AG20443 (cell line): ENCODE measurements around the gene TMEM52.
"Not testable (repeated sequence)": the region's sequence is repeated elsewhere in the genome, so short reads cannot be mapped to it uniquely, and the experiment has no call there.

Source experiments
- DNase-seq: peaks from one replicate; pipeline ENCODE4 v3.0.0; 2012; ENCODE audit warnings: low spot score, mixed read lengths

The TMEM52 gene

DNA sequence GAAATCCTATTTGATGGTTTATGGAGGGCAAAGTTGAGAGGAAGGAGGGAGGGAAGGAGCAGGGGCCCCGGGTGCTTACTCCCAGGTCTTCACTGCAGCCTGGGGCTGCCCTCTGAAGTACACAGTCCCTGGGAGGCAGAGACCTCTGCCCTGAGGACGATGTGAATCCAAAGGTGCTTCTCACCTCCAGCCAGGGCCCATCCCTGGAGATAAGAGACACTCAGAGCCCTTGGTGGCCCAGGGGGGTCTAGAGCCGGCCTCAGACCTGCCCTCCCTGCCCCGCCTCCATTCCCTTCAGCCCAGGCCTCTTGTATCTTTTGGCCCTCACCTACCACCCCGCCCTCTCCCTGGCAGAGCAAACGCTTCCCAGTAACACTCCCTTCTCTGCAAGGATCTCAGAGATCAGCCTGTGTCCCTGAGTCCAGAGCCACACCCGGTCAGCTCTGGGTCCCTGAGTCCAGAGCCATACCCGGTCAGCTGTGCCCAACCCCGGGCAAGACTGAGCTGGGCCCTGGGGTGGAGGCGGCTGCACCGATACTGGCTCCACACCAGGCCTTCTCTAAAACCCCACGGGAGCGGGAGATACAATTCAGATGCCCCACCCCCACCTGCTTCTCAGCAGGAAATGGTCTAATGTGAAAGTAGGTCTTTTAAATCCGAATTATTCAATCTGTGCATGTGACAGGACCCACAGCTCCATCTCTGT, 24.6 kb downstream of the TMEM52 start:
- peak; percentile 30 for DNase-seq

DNA sequence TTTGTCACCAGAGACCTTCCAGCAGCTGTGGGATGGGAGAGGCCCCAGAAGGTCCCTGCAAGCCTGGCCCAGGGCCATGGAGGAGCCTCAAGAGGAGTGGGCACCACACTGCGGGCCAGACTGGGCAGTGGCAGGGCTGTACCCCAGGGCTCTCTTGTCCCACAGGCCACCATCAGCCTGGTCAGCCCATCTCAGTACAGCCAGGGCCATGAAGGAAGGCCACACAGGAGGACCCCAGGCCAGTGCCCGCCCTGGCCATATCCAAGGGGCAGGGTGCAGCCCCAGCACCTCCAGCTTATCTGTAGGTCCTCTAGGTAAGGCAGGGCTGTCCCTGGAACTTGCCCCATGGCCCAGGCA, 25.1 kb downstream of the TMEM52 start:
- no peak for DNase-seq

DNA sequence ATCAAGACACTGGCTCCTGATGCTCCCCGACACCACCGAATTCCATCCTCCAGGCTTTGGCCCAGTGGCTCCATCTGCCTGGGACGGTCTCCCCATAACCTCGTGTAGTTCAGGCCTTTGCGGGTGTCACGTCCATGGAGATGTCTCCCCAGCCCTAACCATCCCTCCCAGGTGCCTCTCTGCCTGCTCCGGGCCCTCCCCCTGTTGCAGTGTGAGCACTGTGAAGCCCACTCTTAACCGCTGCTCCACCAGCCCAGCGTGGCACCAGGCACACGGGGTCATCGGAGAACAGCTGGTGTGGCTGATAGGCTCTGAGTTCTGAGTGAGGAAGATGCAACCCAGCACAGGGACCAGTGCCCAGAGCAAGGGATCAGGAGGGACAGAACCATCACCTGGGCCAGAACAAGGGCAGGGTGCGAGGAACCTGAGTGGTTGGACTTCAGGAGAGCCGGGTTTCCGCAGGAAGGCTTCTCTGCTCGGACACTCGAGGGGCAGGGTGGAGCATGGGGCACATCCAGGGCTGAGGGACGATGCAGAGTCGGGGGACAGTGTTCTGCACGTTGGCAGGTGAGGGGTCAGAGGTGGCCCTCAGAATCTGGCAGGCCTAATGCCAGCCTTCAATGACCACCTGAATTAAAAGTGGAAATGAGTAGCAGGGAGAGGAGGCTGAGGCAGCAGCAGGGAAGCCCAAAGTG, 25.6 kb downstream of the TMEM52 start:
- DNase-seq, result no peak

DNA sequence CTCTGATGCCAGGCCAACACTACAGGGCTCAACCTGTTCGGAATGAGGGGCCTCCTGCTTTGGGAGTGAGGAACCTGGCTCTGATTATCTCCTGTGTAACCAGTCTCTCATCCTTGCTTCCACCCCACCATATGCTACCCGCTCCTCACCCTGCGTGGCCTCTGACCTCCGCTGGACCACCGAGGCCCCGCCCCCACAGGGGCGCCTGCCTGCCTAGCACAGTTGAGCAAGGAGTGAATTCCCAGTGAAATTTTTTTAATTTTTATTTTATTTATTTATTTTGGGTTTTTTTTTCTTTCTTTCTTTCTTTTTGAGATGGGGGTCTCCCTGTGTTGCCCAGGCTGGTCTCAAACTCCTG, 26.3 kb downstream of the TMEM52 start:
- no peak for DNase-seq

DNA sequence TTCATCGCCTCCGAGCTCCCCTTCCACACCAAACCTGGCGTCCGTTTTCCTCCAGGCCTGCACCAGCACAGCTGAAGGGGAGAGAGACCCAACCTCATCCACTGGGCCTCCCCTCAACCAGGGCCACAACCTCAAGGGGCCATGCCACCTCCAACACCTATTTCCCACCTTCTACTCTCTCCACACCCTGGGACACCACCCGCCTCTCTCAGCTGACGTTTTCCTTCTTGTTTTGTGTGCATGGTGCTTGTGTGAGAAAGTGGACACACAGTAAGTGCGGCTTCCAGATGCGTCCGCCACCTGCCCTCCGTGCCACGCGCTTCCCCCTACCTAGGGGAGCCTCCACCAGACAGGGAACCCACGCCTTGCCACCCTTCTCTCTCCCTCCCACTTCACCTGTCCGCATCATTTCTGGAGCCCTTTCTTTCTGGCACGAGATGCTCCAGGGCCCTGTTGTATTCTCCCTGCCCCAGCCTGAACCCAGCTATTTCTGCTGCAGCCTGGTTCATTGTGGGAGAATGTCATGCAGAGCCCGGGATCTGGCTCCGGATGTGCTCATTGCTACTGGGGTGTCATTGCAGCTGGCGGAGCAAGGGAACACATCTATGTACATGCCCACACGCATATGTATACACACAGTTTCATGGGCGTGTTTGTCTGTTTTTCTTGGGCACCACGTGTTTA, 26.9 kb downstream of the TMEM52 start:
- no peak for DNase-seq

DNA sequence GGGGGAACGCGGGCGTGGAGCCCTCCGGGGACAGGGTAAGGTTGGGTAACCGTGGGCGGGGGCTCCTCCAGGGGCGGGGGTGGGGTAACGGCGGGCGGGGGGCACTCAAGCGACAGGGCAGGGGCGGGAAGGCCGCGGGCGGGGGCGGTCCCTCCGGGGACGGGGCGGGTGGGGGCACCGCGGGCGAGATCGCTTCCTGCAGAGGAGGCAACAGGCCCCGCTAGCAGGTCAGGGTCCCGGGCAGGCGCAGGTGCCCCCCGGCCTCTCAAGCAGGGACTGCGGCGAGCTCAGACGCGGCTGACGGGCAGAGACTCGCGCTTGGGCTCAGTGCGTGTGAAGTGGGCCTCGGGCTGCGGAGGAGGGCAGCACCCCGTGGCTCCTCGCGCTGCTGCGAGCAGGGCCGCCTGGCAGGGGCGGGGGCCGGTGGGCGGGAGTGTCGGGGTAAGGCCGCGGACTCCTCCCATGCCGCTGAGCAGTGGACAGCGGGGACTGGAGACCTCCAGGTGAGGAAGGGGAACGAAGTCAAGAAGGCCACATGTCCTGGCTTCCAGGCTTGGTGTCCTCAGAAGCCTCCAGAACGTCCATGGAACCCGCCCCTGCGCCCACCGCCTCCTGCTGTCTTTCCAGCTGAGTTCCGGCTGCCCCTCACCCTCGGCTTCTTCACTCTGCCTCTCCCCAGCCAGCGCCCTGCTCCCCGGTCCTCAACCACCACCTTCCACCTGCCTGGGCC, 27.6 kb downstream of the TMEM52 start:
- DNase-seq, result peak; percentile 90

DNA sequence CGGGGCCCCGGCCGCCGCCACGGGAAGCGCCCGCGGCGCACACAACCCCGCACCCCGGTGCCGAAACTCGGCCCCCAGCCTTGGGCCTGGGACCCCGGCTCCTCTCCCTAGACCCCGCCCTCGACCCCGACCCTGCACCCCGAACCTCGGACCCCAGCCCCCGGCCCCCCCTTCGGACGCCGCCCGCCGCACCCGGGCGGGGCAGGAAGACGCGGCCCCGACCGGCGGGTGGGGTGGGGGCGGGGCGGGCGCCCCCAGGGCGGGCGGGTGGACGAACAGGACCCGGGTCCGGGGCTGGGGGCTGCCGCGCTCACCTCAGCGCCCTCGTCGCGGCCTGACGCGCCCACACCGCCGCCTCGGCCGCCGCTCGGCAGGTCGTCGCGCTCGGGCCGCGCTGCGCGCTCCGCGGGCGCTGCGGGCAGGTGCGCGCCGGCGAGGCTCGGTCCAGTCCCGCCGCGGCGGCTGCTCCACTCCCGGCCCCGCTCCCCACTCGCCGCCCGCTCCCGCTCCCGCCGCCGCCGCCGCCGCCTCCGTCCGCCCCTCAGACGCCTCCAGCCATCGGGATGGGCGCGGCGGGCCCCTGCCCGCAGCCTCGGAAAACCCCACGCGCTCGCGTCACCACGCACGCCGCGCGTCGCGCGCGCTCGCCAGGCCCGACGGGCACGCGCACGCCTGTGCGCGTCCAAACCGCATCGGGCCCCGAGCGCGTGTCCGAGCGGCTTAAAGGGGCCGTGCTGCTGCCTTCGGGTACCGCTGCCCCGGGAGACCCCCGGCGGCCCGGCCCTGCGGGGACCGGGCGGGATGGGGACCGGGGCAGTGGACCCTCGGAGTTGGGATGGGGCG, 28.4 kb downstream of the TMEM52 start, which contains the start of gene GNB1:
TSS of gene GNB1 (minus strand) at position 582 of the 843 bp plus-strand sequence. CDS start 65,634 bp downstream, outside the sequence.
- peak; percentile 98 for DNase-seq

DNA sequence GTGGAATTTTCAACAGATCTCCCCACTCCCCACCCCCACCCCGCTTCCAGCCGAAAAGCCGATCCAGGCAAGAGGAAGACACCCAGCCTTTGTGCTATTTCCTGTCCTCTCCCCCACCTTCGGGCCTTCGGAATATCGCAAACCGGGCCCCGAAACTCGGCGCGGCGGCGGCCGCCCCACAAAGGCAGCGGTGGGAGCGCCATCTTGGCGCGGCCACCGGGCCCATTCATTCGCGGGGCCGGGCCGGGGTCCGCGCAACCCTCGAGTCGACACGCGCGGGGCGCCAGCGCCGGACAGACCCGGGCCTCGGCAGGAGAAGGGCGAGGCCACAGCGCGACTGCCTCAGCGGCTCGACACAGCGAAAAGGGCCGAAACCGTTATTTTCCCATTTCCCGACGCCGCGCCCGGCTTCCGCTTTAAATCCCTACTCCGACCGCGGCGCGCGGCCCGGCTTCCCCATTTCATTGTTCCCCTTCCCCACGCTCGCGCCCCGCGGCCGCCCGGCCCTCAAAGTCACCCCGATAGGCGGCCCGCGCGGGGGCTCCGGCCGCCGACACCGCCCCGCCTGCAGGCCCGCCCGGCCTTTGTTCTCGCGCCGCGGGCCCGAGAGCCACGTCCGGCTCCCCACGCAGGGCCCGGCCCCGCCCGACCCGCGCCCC, 29.1 kb downstream of the TMEM52 start:
- DNase-seq, result peak; percentile 77

DNA sequence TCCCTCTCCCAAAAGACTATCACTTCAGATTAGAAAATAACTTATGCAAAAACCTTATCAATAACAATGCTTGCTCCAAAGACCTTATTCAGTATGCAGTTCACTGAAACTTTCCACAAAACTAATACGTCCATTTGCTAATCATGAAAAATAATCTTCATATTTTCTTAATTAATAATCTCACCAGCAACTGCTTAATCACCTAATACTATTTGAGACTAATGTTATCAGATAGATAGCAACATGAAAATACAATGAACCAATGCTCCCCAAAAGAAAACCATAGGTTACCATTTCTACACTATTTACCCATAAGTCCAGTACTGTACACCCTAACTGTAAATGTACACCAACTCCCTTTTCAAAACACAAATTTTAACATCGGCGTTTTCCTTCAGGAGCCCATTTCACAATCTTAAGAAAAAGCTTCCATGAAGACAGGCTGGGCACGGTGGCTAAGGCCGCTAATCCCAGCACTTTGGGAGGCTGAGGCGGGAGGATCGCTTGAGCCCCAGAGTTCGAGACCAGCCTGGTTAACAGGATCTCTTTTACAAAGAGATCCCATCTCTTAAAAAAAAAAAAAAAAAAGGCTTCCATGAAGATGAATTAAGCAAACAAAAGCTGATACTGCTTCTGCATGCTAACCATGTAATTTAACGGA, 29.9 kb downstream of the TMEM52 start:
- no peak for DNase-seq

DNA sequence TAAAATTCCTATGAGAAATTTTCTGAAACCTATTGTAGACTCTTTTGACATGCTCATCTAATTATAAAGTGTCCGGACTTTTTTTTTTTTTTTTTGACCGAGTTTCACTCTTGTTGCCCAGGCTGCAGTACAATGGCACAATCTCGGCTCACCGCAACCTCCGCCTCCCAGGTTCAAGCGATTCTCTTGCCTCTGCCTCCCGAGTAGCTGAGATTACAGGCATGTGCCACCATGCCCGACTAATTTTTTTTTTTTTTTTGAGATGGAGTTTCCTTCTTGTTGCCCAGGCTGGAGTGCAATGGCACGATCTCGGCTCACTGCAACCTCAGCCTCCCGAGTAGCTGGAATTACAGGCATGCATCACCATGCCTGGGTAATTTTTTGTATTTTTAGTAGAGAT, 35.2 kb downstream of the TMEM52 start:
- DNase-seq, result not testable (repeated sequence)

DNA sequence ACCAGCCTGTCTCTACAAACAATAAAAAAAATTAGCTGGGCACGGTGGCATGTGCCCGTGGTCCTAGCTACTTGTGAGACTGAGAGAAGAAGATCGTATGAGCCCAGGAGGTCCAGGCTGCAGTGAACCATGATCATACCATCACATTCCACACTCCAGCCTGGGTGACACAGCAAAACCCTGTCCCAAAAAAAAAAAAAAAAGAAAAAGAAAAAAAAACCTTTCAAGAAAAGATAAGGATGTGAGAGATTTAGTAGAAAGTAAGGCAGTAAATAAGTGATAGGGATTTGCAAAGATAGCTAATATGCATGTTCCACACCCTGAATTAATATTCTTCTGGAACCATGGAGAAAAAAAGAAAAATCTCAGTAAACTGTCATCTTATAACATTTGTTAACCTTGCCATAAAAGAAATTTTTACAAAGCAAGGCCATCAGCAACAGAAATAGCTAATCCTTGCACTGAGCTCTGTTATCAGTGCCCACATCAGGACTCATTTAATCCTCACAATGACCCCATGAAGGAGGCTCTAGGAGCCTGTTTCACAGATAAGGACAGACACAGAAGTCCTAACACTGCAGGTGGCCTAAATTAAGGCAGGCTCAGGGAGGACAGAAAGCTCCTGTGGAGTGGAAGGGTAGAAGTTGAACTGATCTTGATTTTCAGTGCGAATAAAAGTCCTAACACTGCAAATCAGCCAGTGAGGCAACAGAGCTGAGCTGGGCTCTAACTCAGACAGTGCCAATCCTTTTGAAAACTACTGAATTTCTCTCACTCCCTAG, 35.8 kb downstream of the TMEM52 start:
- DNase-seq, result no peak

DNA sequence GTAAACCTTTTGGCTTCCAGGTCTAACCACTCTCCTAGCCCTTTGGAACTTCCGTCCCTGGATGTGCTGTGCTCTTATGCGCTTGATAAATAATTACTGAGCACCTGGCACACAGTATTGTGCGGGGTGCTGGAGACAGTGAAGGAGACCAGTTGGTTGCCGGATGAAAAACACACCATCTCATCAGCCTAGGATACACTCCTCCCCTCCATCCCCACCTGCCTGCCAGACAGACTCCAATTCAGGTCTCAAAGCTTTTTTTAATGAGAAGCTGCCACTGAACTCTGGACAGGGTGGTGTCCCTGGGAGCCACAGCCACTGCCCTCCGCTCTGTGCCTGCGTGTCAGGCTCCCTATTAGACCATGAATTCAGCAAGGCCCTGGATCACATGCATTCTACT, 37.4 kb downstream of the TMEM52 start:
- no peak for DNase-seq

DNA sequence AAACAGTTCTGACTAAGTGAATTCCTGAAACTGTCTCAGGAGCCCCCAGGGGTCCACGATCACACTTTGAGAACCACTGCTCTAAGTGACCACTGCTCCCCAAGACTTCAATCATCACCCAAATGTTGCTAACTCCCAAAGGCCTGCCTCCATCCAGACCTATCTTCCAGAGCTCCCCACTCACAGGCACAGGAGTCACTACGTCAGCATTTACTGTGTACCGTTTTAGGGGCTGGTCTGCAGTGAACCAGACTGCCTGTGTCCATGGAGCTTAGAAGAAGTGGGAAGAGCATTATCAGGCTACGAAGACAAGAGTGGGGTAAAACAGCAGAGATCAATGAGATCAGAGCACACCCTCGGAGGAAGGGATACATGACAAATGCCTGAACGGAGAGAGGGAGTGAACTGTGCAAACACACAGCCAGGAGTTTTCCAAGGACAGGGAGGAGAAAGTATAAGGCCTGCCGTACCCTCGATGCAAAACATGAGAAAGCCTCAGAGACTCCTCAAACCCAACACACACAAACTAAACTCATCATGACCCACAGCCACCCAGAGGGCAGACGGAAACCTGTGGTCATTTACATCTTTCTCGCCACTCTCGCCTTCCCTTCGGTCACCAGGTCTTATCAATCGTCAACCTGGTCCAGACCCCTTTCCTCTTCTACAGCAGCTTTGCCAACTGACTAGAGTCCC, 38.3 kb downstream of the TMEM52 start:
- DNase-seq, result no peak

DNA sequence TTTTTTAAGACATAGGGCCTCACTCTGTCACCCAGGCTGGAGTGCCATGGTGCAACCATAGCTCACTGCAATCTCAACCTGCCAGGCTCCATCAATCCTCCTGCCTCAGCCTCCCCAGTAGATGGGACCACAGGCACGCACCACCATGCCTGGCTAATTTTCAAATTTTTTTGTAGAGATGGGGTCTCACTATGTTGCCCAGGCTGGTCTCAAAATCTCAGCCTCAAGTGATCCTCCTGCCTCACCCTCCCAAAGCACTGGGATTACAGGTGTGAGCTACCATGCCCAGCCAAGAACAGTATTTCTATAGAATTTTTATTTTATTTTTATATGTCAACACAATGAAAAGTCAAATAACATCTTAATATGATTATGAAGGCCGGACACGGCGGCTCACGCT, 39.1 kb downstream of the TMEM52 start:
- DNase-seq, result no peak

DNA sequence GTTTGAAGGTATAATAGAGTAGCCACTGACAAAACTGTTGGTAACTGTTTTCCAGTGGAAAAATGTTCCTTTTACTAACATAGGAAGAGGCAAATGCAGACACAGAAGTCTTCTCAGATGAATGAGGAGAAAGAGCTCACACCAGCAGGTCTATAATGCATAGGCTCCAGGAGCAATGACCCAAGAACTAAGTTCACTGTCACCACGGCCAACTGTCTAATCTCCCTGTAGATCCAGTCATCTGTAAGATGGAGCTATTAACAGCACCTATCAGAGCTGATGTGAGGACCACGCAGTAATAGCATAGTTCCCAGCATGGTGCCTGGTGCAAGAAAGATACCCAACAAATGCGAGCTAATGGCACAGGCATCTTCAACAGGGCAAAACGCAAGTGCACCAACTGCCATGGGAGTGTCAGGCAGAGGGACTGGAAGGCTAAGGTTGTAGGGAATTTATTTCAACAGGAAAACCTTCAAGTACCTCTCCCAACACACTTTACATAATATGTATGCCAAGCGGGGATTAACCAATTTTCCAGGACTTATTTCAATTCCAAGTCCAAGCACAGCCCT, 41.1 kb downstream of the TMEM52 start:
- DNase-seq, result no peak

DNA sequence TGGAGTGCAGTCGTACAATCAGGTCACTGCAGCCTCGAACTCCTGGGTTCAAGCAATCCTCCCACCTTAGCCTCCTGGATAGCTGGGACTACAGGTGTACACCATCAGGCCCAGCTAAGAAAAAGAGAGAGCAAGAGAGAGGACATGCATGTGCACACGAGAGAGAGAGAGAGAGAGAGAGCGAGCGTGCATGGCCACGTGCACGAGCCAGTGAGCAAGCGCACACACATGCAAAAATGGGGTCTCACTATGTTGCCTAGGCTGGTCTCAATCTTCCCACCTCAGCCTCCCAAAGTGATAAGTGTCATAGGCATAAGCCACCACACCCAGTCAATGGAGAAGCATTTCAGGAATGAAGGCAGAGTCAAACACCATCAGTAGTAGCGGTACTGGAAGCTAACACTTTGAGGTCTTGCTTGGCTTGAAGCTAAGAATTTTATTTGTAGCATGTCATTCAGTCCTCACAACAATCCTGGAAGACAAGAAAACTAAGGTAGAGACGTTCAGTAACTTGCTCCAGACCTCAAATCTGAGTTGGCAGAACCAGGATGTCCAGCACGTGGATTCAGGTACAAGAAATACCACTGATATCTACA, 42.6 kb downstream of the TMEM52 start:
- DNase-seq, result peak; percentile 44

DNA sequence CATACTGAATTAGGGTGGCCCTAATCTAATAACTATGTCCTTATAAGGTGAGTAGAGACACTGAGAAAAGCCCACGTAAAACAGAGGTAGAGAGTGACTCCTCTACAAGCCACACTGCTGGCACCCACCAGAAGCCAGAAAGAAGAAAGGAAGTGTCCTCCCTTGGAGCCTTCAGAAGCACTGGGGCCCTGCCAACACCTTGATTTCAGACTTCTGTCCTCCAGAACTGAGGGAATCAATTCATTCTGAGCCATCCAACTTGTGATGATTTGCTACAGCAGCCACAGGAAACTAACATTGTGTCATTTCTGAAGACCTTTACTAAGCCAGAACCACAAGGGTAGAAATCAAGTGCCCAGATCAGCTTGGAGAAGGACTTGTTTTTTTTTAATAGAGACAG, 43.1 kb downstream of the TMEM52 start:
- no peak for DNase-seq

DNA sequence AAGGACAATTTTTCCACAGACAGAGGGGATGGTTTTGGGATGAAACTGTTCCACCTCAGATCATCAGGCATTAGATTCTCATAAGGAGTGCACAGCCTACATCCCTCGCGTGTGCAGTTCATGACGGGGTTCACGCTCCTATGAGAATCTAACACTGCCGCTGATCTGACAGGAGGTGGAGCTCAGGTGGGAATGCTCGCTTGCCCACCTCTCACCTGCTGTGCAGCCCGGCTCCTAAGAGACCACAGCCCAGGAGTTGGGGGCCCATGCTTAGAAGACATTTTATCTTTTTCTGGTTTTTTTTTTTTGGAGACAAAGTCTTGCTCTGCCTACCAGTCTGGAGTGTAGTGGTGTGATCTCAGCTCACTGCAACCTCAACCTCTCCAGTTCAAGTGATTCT, 44.2 kb downstream of the TMEM52 start:
- no peak for DNase-seq
